ENCODE results near the gene MBLAC1. TPM values are rescaled to one million over a fixed set of nuclear protein-coding genes. Genes with fewer than 3 reads are reported as not detected.

The MBLAC1 gene
- total and polyA plus RNA-seq, 9 of the 15 experiments (the other 6 are each of a cell fraction or from before 2014, with no cell fraction given), result 0.03 to 3.1 (median 0.52) TPM

- TF ChIP-seq TEAD4 (IDR thresholded peaks at IDR 0.05; ENCODE audit: low read length) (peak; percentile 34; the same call in 1 of the 2 replicates), TEAD4 (CRISPR knock-in tag; IDR thresholded peaks at IDR 0.05; ENCODE audit: borderline replicate concordance) (no peak), SAP30 (IDR thresholded peaks at IDR 0.05; ENCODE audit: borderline replicate concordance, insufficient read depth, low read depth, low read length, poor library complexity, severe bottlenecking) (no peak), ATF1 (CRISPR knock-in tag; IDR thresholded peaks at IDR 0.05) (no peak), ATF1 (tag; IDR thresholded peaks at IDR 0.05) (peak; percentile 84), HEY1 (CRISPR knock-in tag; IDR thresholded peaks at IDR 0.05; ENCODE audit: borderline replicate concordance) (peak; percentile 31; the same call in 1 of the 2 replicates), ARID2 (IDR thresholded peaks at IDR 0.05) (peak; percentile 58; the same call in 1 of the 2 replicates), CAMTA2 (CRISPR knock-in tag; conservative IDR thresholded peaks at IDR 0.05) (no peak), TRIM28 (IDR thresholded peaks at IDR 0.05) (peak; percentile 73; the same call in 1 of the 2 replicates), MTA2 (IDR thresholded peaks at IDR 0.05; ENCODE audit: low read depth) (peak; percentile 82), ARID3B (CRISPR knock-in tag; IDR thresholded peaks at IDR 0.05; ENCODE audit: borderline replicate concordance) (no peak), ELK3 (CRISPR knock-in tag; IDR thresholded peaks at IDR 0.05) (no peak), STAT5B (CRISPR knock-in tag; IDR thresholded peaks at IDR 0.05) (no peak), ILK (tag; IDR thresholded peaks at IDR 0.05; ENCODE audit: borderline replicate concordance, low read depth) (no peak), AFF4 (CRISPR knock-in tag; IDR thresholded peaks at IDR 0.05) (peak; percentile 62; the same call in 1 of the 2 replicates), KDM5B (IDR thresholded peaks at IDR 0.05; ENCODE audit: insufficient replicate concordance, low read depth, low read length) (peak; percentile 68), ATF6 (CRISPR knock-in tag; IDR thresholded peaks at IDR 0.05) (no peak), BRCA1 (IDR thresholded peaks at IDR 0.05) (no peak), BRCA1 (CRISPR knock-in tag; IDR thresholded peaks at IDR 0.05) (no peak), ZNF253 (CRISPR knock-in tag; conservative IDR thresholded peaks at IDR 0.05) (no peak)
Observed at GRCh38 chr7:100167912-100168323, 41.2 kb downstream of the MBLAC1 start (continued).
